NOMO-1 (cell line): ENCODE measurements around the gene UGT8.
A peak's percentile ranks its signal among the peaks of the same experiment; 100 is the strongest.
"Not testable (repeated sequence)": the region's sequence is repeated elsewhere in the genome, so short reads cannot be mapped to it uniquely, and the experiment has no call there.

Source experiments
- DNase-seq, 2 experiments: peaks; one replicate each; lab custom pipeline; 2025; ENCODE audit not compliant: unreplicated experiment in 2 of 2; lab: John Stamatoyannopoulos, UW

The UGT8 gene, protein sequence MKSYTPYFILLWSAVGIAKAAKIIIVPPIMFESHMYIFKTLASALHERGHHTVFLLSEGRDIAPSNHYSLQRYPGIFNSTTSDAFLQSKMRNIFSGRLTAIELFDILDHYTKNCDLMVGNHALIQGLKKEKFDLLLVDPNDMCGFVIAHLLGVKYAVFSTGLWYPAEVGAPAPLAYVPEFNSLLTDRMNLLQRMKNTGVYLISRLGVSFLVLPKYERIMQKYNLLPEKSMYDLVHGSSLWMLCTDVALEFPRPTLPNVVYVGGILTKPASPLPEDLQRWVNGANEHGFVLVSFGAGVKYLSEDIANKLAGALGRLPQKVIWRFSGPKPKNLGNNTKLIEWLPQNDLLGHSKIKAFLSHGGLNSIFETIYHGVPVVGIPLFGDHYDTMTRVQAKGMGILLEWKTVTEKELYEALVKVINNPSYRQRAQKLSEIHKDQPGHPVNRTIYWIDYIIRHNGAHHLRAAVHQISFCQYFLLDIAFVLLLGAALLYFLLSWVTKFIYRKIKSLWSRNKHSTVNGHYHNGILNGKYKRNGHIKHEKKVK

DNA sequence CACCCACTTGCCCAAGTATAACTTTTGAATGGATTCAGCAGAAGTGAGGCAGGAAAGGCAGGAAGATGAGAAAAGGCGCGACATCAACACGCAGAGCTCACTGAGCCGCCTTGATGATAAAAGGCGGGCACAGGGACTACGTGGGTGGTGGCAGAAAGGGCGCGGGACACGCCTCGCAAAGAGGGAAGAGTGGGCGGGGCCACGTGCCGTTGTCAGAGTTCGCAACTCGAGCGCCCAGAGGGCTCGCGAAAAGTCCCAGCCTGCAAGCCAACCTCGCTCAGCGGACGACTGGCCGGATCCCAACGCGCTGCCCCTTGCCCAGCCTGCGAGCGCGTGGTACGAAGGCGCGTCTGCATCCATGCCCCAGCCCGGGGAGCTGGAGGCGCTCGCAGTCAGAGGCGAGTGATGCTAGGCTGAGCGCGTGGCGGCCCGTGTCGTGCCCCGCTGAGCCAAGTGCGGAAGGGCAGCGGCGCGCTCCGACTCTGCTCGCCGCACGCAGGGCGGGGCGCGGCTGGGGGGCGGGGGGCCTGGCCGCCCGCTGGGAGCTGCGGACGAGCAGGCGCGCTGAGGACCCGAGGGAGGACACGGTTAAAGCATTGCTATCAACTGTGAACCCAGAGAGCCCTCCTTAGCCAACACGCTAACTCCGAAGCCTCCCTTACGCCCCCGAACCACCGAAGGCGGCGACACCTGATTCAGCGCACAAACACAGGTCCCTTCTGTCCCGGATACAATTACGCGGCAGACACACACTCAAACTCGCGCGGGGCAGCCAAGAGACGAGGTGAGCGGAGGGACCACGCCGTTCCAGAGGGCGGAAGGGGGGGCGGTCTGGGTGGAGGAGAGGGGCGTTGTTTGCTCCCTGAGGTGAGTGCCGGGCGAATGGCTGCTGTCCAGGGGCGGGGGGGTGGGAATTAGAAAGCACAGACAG lies at the start of gene UGT8:
Gene UGT8 (plus strand): TSS at position 617 of the 931 bp plus-strand sequence. CDS start 24,074 bp downstream, outside the sequence.
- DNase-seq: peak; percentile 69 to 83

DNA sequence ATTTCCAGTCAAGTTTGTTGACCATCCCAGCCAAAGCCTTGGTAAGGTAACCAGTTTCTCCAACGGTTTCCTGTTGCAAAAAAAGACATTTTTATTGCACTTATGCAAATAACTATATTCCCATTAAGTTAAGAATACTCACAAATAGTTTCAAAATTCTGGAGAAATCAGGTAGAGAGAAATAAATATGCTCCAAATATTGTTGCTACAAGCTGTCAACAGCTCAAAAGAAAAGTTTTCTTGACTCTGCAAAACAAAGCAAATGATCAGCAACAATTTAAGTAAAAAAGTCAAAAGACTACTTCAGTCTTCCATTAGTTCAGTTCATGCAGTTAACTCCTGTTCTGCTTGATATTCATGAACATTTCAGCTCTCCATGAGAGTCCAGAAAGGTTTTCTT lies 49.0 kb upstream of the UGT8 start:
- DNase-seq: no peak

DNA sequence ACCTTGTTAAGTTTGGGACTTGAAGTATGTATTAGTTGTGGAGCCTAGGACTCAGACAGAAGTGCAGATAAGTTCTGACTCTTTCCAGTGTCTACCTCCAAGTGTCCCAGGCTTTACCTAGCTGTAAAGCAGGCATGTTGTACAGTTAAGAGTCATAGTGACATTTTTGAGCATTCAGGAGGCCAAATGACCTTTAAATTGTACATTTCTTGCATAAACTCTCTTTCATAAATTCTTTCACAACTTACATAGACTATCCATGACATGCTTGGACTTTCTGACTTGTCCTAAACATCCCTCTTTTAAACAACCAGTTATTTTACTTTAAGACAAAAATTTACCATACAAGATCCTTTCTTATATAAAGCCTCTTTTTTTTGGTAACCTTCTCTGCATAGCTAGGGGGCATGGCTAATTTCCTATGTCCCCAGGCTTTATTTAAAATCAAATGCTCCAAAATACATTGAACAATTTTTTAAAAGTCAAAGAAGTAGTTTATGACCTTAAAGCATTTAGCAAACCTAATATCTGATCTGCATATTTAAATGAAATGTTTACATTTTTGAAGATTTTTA lies 40.1 kb upstream of the UGT8 start:
- no peak for DNase-seq

DNA sequence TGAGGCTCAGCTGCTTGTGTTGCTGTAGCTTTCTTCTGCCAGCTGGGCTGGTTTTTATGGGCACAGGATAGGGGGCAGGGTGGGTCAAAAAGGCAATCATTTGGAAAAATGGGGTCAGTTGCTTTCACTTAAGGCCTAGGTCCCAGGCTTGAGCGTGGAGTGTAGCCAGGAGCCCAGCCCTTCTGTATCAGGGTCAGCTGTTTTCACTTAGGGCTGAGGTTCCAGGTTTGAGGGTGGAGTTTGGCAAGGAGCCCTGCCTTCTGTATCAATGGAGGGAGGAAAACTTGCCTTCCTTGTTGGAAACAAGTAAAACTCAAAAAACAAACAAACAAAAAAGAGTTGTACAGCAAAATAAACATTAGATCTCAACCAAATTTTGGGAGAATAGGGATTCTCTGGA lies 37.0 kb upstream of the UGT8 start:
- no peak for DNase-seq

DNA sequence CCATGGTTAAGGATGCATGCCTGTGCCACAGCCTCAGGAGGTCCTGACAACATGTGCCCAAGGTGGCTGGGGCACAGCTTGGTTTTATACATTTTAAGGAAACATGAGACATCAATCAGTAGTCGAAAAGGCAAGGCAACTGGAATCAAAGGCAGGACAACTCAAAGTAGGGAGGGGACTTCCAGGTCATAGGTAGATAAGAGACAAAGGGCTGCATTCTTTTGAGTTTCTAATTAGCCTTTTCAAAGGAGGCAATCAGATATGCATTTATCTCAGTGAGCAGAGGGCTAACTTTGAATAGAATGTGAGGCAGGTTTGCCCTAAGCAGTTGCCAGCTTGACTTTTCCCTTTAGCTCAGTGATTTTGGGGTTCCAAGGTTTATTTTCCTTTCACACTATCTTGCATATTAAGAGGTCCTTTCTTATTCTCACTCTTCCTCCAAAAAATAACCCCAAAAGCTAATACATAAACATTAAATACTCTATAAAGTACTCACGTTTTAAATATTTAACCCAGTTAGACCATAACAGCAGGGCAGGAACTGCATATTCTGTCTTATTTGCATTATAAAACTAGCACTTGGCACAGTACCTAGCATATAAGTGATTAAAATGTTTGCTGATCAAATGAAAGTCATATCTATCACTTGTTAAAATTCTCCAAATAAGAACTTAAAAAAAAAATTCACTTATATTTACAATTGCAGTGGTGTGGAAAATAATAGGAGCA lies 36.3 kb upstream of the UGT8 start:
- no peak for DNase-seq

DNA sequence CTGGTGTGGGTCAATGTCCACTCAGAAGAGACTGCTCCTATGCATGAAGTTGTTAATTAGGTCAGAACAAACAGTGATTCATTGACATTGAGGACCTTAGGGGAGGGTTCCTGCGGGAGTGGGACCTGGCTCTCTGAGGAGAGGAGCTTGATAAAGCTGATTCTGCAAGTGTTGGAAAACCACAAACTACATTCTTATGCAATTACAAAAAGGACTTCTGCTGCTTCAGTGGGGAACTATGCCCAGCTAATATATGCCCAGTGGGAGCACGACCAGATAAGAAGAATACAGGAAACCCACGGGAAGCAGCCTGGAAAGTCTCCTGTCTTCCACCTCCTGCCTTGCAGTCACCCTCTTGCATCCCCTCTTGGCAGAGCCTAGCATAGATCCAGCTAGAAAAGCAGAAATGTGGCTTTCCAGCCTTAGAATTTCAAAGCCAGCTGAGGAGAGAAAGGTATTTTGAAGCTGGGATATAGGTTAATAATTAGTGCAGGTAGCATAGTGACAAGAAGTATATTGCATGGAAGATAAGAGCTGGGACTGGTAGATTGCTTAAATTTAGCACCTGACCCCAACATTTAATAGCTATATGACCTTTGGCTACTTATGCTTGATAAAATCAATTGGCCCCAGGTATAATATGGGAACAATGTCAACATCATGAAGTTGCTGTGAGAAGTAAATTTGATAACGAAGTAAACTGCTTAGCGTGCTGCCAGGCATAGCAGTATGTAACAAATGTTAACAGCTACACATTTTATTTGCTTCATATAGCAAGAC lies 34.9 kb upstream of the UGT8 start:
- DNase-seq: peak in 1 of 2 experiments; percentile 26

DNA sequence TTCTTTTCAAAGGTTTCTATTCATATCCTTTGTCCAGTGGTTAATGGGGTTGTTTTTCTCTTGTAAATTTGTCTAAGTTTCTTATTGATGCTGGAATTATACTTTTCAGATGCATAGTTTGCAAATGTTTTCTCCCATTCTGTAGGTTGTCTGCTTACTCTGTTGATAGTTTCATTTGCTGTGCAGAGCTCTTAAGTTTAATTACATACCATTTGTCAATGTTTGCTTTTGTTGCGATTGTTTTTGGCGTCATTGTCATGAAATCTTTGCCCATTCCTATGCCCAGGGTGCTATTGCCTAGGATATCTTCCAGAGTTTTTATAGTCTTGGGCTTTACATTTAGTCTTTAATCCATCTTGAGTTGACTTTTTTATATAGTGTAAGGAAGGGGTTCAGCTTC lies 21.2 kb upstream of the UGT8 start:
- DNase-seq: no peak

DNA sequence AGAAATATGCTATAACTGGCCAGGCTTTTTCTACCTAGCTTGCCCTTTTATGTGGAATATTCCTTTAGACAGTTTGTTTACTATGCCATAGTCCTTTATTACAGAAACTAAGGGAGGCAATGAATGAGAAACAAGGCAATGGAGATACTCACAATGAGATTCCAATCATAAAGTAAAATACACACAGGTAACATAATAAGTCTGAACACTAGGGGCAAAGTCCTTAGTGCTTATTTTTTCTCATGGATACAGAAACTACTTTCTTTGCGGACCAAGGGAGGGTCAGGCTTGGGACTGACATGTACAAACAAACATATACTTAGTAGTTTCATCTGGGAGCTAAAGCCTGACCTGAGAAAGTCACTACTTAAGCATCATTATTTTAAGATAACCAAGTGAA lies 16.0 kb upstream of the UGT8 start:
- DNase-seq: no peak

DNA sequence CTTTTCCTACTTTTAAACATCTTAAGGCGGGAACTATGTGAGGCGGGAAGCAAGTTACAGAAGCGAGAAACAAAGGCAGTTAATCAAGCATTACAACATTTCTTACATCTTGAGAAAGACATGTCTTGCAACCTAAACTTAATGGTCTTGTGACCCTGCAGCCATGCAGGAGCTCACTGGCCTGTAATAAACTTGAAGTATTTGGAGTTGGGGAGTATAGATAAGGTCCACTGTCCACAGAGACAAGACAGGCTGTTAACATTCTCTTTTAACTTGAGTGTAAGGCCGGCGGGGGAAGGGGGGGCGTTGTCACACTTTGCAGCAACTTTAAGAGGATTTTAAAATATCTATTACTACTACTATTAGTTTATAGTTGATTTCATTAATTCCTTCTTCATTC lies 10.3 kb upstream of the UGT8 start:
- no peak for DNase-seq

DNA sequence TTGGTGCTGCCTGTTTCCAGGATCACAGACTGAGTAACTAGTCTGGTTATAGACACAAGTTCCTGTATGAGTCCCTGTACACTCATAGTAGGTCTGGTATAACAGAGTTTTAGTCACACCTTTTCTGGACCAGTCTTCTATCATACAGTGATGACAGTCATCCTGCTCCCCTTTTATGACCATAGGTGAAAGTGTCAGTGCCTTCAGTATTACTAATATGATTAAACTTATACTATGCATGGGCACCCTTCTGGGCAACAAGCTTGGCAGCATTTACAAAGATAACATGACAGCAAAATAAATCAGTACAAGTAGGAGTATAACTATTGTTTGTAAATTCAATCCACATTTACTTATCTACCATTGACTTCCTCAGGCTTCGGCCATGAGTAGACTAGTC lies 8.2 kb upstream of the UGT8 start:
- not testable (repeated sequence) for DNase-seq

DNA sequence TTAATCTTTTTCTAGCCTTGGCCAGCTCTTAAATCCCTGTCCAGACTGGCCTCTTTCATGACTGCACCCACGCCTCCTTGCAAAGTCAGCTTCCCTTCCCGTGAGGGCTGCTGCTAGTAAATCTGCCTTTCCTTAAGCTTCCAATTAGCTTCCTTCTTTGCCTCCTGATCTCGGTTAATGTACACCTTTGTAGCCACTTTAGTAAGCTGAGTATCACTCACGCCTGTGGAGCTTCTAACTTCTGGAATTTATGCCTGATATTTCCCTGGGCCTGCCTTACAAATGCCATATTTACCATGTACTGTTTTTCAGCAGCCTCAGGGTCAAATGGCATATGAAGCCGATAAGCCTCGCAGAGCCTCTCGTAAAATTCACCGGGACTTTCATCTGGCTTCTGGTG lies 5.1 kb upstream of the UGT8 start:
- DNase-seq: no peak

DNA sequence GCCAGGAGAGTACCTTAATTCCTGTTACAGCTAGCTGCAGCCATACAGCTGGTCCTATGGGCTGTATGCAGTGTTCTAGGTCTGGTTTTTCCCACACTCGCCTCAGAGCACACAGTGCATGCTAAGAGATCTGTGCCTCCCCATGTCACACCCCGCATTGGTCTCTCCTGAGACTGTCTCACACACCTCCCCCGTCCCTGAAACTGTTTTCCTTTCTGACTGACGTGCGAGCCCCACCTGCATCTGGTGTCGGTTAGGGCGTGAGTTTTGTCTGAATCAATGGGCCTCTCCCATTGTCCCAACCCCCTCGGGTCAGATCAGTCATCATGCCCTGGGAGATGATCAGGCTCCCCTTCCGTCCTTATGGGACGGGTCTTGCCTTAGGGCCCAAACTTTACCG lies 3.4 kb upstream of the UGT8 start:
- DNase-seq: no peak

DNA sequence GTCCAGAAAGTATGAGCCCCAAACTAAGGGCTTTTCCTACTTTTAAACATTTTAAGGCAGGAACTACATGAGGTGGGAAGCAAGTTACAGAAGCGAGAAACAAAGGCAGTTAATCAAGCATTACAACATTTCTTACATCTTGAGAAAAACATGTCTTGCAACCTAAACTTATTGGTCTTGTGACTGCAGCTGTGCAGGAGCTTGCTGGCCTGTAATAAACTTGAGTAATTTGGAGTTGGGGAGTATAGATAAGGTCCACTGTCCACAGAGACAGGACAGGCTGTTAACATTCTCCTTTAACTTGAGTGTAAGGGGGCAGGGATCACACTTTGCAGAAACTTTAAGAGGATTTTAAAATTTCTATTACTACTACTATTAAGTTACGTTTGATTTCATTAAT lies 2.7 kb upstream of the UGT8 start:
- DNase-seq: no peak

DNA sequence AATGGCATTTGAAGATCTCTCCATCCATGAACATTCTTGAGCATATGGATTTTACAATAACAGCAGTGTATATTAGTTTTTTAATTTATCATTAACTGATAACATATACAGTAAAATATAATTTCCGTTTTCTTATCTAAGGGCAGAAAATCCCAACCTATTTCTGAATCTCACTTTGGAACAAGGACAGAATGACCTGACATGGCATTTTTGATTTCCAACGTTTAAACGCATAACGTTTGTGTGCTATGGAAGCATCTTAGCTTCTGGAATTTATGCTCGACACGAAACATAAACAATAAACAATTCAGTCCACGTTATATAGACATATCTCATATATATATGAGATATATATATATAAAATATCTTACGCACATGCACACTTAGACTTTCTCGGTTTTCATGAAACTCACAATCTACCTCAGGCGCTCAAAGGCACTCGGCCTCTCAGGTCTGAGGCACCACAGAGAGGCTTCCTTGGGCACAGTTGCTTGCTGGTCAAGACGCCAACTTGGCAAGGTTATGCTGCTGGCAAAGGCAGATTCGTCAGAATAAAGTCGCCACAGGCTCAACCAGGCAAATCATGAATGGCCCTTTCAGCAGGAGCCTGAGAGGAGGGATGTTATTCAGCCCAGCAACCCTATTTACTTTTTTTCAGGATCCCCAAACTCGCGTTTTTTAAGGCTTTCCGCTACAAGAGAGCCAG lies 1.0 kb upstream of the UGT8 start:
- no peak for DNase-seq

DNA sequence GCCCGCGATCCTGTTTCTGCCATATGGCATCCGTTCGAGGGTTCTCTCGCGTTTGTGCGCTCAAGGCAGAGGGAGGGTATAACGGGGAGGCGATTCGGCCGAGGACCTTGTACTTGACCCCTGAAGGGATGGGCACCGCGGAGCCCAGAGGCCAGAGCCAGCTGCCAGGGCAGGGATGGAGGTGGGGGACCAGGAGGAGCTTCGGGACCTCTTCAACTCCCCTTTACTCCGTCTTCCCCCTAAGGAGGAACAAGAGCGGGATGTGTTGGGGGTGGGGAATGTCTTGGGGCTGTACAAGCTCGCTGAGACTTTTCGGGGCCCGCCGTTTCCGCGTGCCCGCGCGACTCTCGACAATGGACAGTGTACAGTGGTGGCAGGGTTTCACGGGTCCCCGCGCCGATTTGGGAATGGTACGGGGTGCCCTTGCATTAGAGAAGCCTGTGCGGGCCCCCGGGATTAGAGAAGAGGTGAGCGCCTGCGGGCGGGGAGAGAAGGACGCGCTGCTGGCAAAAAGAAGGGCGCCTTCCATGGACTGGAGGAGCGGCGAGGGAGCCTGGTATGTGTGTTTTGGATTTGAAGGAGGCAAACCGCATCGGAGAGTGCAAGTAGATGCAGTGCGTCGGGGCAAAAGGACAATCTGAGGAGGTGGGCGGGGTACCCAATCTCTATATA lies 760 bp downstream of the UGT8 start:
- no peak for DNase-seq

DNA sequence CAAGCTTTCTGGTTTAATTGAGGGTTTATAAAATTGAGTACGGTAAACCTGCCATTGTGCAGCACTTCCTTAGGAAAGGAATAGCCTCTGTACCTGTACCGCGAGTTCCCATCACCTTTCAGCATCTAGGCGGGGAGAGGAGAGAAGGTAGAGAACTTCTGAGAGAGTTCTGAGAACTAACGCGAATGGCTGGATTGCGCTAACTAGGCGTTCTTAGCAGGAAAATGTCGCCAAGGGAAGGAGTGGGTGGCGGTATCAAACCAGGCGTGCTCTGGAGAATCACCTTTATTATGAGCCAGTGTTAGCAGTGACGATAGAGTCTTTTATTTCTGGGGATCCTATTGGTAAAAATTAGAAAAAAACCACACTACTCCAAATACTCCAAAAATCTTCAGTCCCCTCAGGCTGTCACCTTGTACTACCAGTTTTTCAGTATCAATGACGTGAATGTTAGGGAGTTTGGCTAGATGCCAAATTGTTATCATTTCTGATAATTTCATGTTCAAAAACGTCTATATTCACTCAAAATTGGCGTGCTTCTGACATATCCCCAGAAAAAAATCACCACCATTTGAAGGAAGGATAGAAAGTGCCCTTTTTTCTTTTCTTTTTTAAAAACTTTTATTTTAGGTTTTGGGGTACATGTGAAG lies 1.4 kb downstream of the UGT8 start:
- no peak for DNase-seq

DNA sequence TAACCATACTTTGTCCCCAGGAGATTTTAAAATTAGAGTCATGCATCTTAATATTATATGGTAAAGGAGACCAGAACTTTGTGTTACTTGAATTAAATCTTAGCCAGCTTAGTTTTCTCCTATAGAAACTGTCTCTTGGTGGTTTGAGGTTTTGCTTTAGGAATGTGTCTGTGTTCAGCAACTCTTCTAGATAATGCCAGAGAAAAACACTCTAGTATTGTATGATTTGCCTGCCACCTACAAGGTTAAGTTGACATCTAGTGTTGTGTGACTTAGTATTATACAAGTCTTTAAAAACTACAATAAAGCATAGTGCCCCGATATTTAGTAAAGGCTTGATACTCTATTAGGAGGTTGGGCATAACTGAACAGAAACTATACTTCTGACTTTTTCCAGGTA lies 2.1 kb downstream of the UGT8 start:
- no peak for DNase-seq
